Measurements from ENCODE around the gene SPC24.

DNA sequence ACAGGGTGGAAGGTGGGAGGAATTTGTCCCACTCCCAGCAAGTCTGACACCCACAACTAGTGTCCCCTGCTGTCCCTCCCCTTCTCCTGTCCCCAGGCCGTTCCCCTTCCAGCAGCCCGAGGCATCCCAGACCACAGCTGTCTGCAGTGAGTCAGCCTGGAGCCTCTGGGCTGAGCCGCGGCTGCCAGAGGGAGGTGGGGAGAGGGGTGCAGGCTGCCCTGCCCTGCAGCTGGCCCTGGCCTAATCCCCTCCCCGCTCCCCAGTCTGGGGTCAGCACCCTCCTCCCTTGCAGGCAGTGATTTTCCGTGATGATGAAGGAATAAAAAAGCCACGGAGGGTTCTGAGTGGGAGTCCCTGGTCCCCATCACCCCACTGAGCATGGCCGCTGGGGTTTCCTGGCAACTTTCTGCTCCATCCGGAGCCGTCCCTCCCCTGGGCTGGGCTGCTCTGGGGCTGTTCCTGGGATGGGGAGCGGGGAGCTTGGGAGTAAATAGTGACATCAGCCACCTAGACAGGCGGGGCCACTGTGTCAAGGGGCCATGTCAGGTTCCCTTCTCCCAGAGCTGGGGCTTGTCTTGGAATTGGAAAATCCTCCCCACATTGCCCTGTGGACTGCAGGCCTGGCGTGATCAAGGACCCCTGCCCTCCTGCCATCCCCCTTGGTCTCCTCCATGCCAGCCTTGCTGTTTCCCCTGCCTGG is 16.8 kb downstream of the SPC24 start:
- no peak for TF ChIP-seq POLR2A (IDR thresholded peaks at IDR 0.05; ENCODE audit: low read length)
- no peak for TF ChIP-seq GATA1 (IDR thresholded peaks at IDR 0.05; ENCODE audit: low read depth, low read length)
